Keratinocyte (primary cell): Measurements from ENCODE around the gene PRDX6. TPM values are rescaled to one million over a fixed set of nuclear protein-coding genes. Genes with fewer than 3 reads are reported as not detected.

Experiments
- DNase-seq: peaks from one replicate; pipeline ENCODE4 v3.0.0-alpha.2; 2011; ENCODE audit warnings: low read depth, missing footprints, low spot score
- FAIRE-seq: peaks from 2 replicates; lab custom pipeline; 2011; peaks lifted over from hg19 to GRCh38; lab: Jason Lieb, UNC
- H2AFZ ChIP-seq: 2 replicates; pipeline ENCODE4 v1.6.0; 2012; ENCODE audit warnings: low read length, control low read depth, inconsistent platforms; ENCODE audit not compliant: control insufficient read depth
- H3K27ac ChIP-seq: 2 replicates; pipeline ENCODE4 v1.5.1; 2011; ENCODE audit warnings: low read length; ENCODE audit not compliant: control insufficient read depth, insufficient read depth
- H3K27me3 ChIP-seq: 3 replicates; pipeline ENCODE4 v1.6.0; 2011; ENCODE audit warnings: low read length; ENCODE audit not compliant: control insufficient read depth, insufficient read depth; ENCODE audit errors: extremely low read depth
- H3K36me3 ChIP-seq, 2 experiments: 2 replicates in 1 of 2; 3 replicates in 1 of 2; pipeline ENCODE4 v1.5.1; 2011; ENCODE audit warnings: low read length in 2 of 2, mild to moderate bottlenecking in 1 of 2; ENCODE audit not compliant: control insufficient read depth in 2 of 2, insufficient read depth in 2 of 2; ENCODE audit errors: extremely low read depth in 1 of 2
- H3K4me1 ChIP-seq: 3 replicates; pipeline ENCODE4 v1.5.1; 2011; ENCODE audit warnings: low read length; ENCODE audit not compliant: control insufficient read depth, insufficient read depth; ENCODE audit errors: extremely low read depth
- H3K4me2 ChIP-seq: 3 replicates; pipeline ENCODE4 v1.6.0; 2011; ENCODE audit warnings: low read depth, low read length; ENCODE audit not compliant: control insufficient read depth, insufficient read depth; ENCODE audit errors: extremely low read depth
- H3K4me3 ChIP-seq, 3 experiments: fragments of 200-600 bp in 1 of 3; sonication (generic) in 1 of 3; 2 replicates in 2 of 3; 3 replicates in 1 of 3; pipeline ENCODE4 v1.5.1; 2011 to 2016; ENCODE audit warnings: low read length in 3 of 3, mild to moderate bottlenecking in 3 of 3, control low read depth in 2 of 3, inconsistent platforms in 1 of 3, low read depth in 1 of 3, mixed read lengths in 1 of 3, mixed run types in 1 of 3, moderate library complexity in 1 of 3; ENCODE audit not compliant: control insufficient read depth in 2 of 3, insufficient read depth in 2 of 3; ENCODE audit errors: extremely low read depth in 1 of 3
- H3K79me2 ChIP-seq: 2 replicates; pipeline ENCODE4 v1.6.0; 2012; ENCODE audit warnings: low read length; ENCODE audit not compliant: control insufficient read depth, insufficient read depth
- H3K9ac ChIP-seq: 3 replicates; pipeline ENCODE4 v1.6.0; 2011; ENCODE audit warnings: low read length; ENCODE audit not compliant: control insufficient read depth, insufficient read depth; ENCODE audit errors: extremely low read depth
- H3K9me1 ChIP-seq: 3 replicates; pipeline ENCODE4 v1.6.0; 2011; ENCODE audit warnings: low read length; ENCODE audit not compliant: control insufficient read depth, insufficient read depth; ENCODE audit errors: extremely low read depth
- H3K9me3 ChIP-seq: 2 replicates; pipeline ENCODE4 v1.5.1; 2012; ENCODE audit warnings: low read depth, low read length; ENCODE audit not compliant: control insufficient read depth
- H4K20me1 ChIP-seq: 3 replicates; pipeline ENCODE4 v1.6.0; 2011; ENCODE audit warnings: low read length; ENCODE audit not compliant: control insufficient read depth, insufficient read depth; ENCODE audit errors: extremely low read depth
- CTCF ChIP-seq, 3 experiments: IDR thresholded peaks in 1 of 3; conservative IDR thresholded peaks in 1 of 3; optimal IDR thresholded peaks in 1 of 3; 2 replicates in 2 of 3; 3 replicates in 1 of 3; pipeline versions ENCODE3 to v1.5.1; 2011; ENCODE audit warnings: low read length in 3 of 3, mild to moderate bottlenecking in 3 of 3, moderate library complexity in 2 of 3, control low read depth in 1 of 3, inconsistent platforms in 1 of 3; ENCODE audit not compliant: insufficient read depth in 2 of 3; ENCODE audit errors: extremely low read depth in 1 of 3
- EZH2 ChIP-seq: IDR thresholded peaks from one replicate; pipeline ENCODE4 v1.6.1; 2012; ENCODE audit warnings: inconsistent platforms, mild to moderate bottlenecking, low read length, moderate library complexity
- dilution Hi-C: fragments of 300-500 bp; cut with MboI; formaldehyde crosslinking; loops from one replicate; pipeline ENCODE4 v1.7.0; 2020; ENCODE audit warnings: low sequenced_read_pairs; ENCODE audit not compliant: extremely low pct_ligation_motif_present
- polyA plus RNA-seq, 5 experiments: library from polyadenylated mRNA; depleted of rRNA in 3 of 5; stranded (reverse) in 3 of 5; stranded (forward) in 1 of 5; unstranded in 1 of 5; fragments of >200 nt; gene quantifications; 1 replicate in 1 of 5; 2 replicates in 3 of 5; 3 replicates in 1 of 5; pipeline versions ENCODE4 v1.2.1 to v1.2.3, GENCODE V29; 2011 to 2012; ENCODE audit warnings: missing spikeins in 2 of 5, low read depth in 1 of 5, low replicate concordance in 1 of 5

PRDX6 gene
- polyA plus RNA-seq, 1 donor (not counting 4 experiments of a cell fraction or from before 2014, with no cell fraction given), result 248 TPM

- no peak for DNase-seq
- Histone ChIP-seq H3K79me2 (no peaks in the 10 kb centered on the region), H3K9me1 (no peaks in the 10 kb centered on the region), H3K27me3 (no peaks in the 10 kb centered on the region), H3K36me3 (no peaks in the 10 kb centered on the region), H4K20me1 (no peaks in the 10 kb centered on the region), H3K4me2 (no peak overlapping the region), H3K9ac (no peak overlapping the region), H3K4me1 (no peaks in the 10 kb centered on the region), H3K4me3 (no peak overlapping the region), H3K9me3 (no peaks in the 10 kb centered on the region), H2AFZ (no peak overlapping the region), H3K27ac (no peak overlapping the region)
- dilution Hi-C loops, result no loop called here
- TF ChIP-seq EZH2 (no peak), CTCF (optimal IDR thresholded peaks at IDR 0.05 in 1 of 3, IDR thresholded peaks at IDR 0.05 in 1 of 3, conservative IDR thresholded peaks at IDR 0.05 in 1 of 3; ENCODE audit: extremely low read depth in 1 of 3, insufficient read depth in 2 of 3, low read length in 3 of 3) (no peak)
- FAIRE-seq, result no peak
These were observed 36.7 kb upstream of the PRDX6 start for GRCh38 chr1:173440430-173440829.

DNA sequence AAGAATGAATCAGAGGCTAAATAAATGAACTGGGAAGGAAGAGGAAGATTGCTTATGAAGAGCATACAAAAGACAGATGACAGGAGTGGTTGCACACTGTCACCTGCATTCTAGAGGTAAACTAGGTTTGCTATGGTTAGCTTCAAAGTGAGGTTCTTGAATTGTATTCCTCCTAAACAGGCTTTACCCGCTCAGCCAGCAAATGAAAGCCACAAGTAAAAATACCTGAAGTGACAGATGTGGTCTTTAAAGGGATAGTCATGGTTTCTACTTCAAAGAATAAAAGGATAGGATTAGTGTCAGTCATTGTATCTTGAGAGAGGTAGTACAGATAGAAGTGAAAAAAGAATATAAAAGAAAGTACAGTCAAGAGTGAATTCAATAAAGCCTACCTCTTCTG lies 32.4 kb upstream of the PRDX6 start:
- Histone ChIP-seq H3K9me1 (no peaks in the 10 kb centered on the region), H3K79me2 (no peaks in the 10 kb centered on the region), H3K9me3 (no peaks in the 10 kb centered on the region), H3K4me1 (peaks cover 7% of the 10 kb centered on the region), H3K27me3 (no peaks in the 10 kb centered on the region), H3K9ac (no peak overlapping the region), H3K27ac (no peak overlapping the region), H3K4me3 (no peak overlapping the region), H4K20me1 (no peaks in the 10 kb centered on the region), H3K36me3 (no peaks in the 10 kb centered on the region), H2AFZ (no peak overlapping the region), H3K4me2 (no peak overlapping the region)
- no peak for DNase-seq
- TF ChIP-seq CTCF (optimal IDR thresholded peaks at IDR 0.05 in 1 of 3, IDR thresholded peaks at IDR 0.05 in 1 of 3, conservative IDR thresholded peaks at IDR 0.05 in 1 of 3; ENCODE audit: extremely low read depth in 1 of 3, insufficient read depth in 2 of 3, low read length in 3 of 3), result no peak
- FAIRE-seq, result no peak
- dilution Hi-C loops, result no loop called here
